Right atrium auricular region (tissue), 2 donors: ENCODE results near the gene PHYHIPL. TPM values are rescaled to one million over a fixed set of nuclear protein-coding genes. Genes with fewer than 3 reads are reported as not detected.

Experiments
- DNase-seq: peaks from one replicate; pipeline ENCODE4 v3.0.0-alpha.2; 2019; ENCODE audit warnings: low spot score
- H3K27ac ChIP-seq, 2 donors: fragments of 200-600 bp; sonication (generic); 1 replicate in 1 of 2; 2 replicates in 1 of 2; pipeline ENCODE4 v1.5.1; 2016 to 2019
- H3K27me3 ChIP-seq, 2 donors: fragments of 200-600 bp; sonication (generic); one replicate each; pipeline versions ENCODE4 v1.5.1 to v1.6.0; 2017 to 2019
- H3K36me3 ChIP-seq: fragments of 200-600 bp; sonication (generic); one replicate; pipeline ENCODE4 v1.5.1; 2016
- H3K4me1 ChIP-seq, 2 donors: fragments of 200-600 bp; sonication (generic); one replicate each; pipeline versions ENCODE4 v1.5.1 to v1.6.0; 2017 to 2019
- H3K4me3 ChIP-seq, 2 donors: fragments of 200-600 bp; sonication (generic); 1 replicate in 1 of 2; 2 replicates in 1 of 2; pipeline ENCODE4 v1.5.1; 2017 to 2019; ENCODE audit warnings: mild to moderate bottlenecking in 1 of 2, moderate library complexity in 1 of 2
- H3K9me3 ChIP-seq, 2 donors: fragments of 200-600 bp; sonication (generic); one replicate each; pipeline ENCODE4 v1.5.1; 2019
- CTCF ChIP-seq, 2 donors: fragments of 200-600 bp; sonication (generic); IDR thresholded peaks; one replicate each; pipeline ENCODE4 v1.5.1; 2019; ENCODE audit warnings: antibody characterized with exemption in 2 of 2
- total RNA-seq, 2 donors: library from RNA; depleted of rRNA; stranded (reverse); fragments of >200 nt; gene quantifications; one replicate each; pipeline ENCODE4 v1.1.0, GENCODE V29; 2016

Gene PHYHIPL
- total RNA-seq, 2 donors from 2014 or later: 0.28 TPM; not detected in 1

GRCh38 chr10:59285073-59285472 lies 108.6 kb downstream of the PHYHIPL start:
- Histone ChIP-seq H3K4me1 (no peaks in the 10 kb centered on the region), H3K27ac (no peak overlapping the region), H3K9me3 (no peaks in the 10 kb centered on the region)

GRCh38 chr10:59285848-59286247 lies 109.4 kb downstream of the PHYHIPL start:
- Histone ChIP-seq H3K36me3 (no peaks in the 10 kb centered on the region), H3K4me1 (no peaks in the 10 kb centered on the region), H3K4me3 (no peak overlapping the region), H3K27ac (no peak overlapping the region), H3K27me3 (no peaks in the 10 kb centered on the region), H3K9me3 (no peaks in the 10 kb centered on the region)
- no peak for TF ChIP-seq CTCF (IDR thresholded peaks at IDR 0.05)
- DNase-seq: no peak

More at GRCh38 chr10:59285073-59285472, 108.6 kb downstream of the PHYHIPL start:
- TF ChIP-seq CTCF (IDR thresholded peaks at IDR 0.05): no peak
- H3K27me3 ChIP-seq: no peaks in the 10 kb centered on the region
- no peaks in the 10 kb centered on the region for H3K36me3 ChIP-seq
- no peak overlapping the region for H3K4me3 ChIP-seq
- DNase-seq: no peak

- Histone ChIP-seq H3K4me1 (no peaks in the 10 kb centered on the region), H3K9me3 (no peaks in the 10 kb centered on the region), H3K27me3 (no peaks in the 10 kb centered on the region), H3K27ac (no peak overlapping the region), H3K36me3 (no peaks in the 10 kb centered on the region), H3K4me3 (no peak overlapping the region)
- TF ChIP-seq CTCF (IDR thresholded peaks at IDR 0.05): no peak
- no peak for DNase-seq
Measured at GRCh38 chr10:59287587-59288255, 111.3 kb downstream of the PHYHIPL start.

- Histone ChIP-seq H3K4me1 (peaks cover 0 to 5% of the 10 kb centered on the region in 2 donors), H3K4me3 (no peak overlapping the region), H3K9me3 (no peaks in the 10 kb centered on the region), H3K27ac (no peak overlapping the region), H3K27me3 (no peaks in the 10 kb centered on the region), H3K36me3 (no peaks in the 10 kb centered on the region)
- TF ChIP-seq CTCF (IDR thresholded peaks at IDR 0.05): no peak
- no peak for DNase-seq
Measured at GRCh38 chr10:59289853-59290252, 113.4 kb downstream of the PHYHIPL start.

- Histone ChIP-seq H3K9me3 (no peaks in the 10 kb centered on the region), H3K4me1 (peaks cover 0 to 6% of the 10 kb centered on the region in 2 donors), H3K4me3 (no peak overlapping the region), H3K27me3 (no peaks in the 10 kb centered on the region), H3K27ac (no peak overlapping the region), H3K36me3 (no peaks in the 10 kb centered on the region)
- TF ChIP-seq CTCF (IDR thresholded peaks at IDR 0.05): no peak
- no peak for DNase-seq
Measured at GRCh38 chr10:59290448-59290847, 114.0 kb downstream of the PHYHIPL start.

Other genes with a start within 250 kb of the PHYHIPL start
- gene FAM13C, start 185.9 kb downstream of the PHYHIPL start, total RNA-seq: 1 to 10 TPM; 3.8 to 4.4 TPM